PFSK-1 (cell line): ENCODE results near the gene SKP2.

Experiments
- POLR2AphosphoS5 ChIP-seq: IDR thresholded peaks from 2 replicates; pipeline ENCODE4 v1.6.1; 2012; ENCODE audit warnings: low read depth, mild to moderate bottlenecking, control low read depth, low read length, moderate library complexity
- REST ChIP-seq, 2 experiments: IDR thresholded peaks; 2 replicates each; pipeline versions ENCODE4 v1.6.1 to v1.8.0; 2011 to 2012; ENCODE audit warnings: low read depth in 2 of 2, low read length in 2 of 2, control low read depth in 1 of 2, inconsistent platforms in 1 of 2, mild to moderate bottlenecking in 1 of 2, moderate library complexity in 1 of 2; ENCODE audit not compliant: insufficient read depth in 1 of 2
- SIN3A ChIP-seq: IDR thresholded peaks from 2 replicates; pipeline ENCODE4 v1.6.1; 2012; ENCODE audit warnings: mild to moderate bottlenecking, low read length, moderate library complexity, borderline replicate concordance; ENCODE audit not compliant: insufficient read depth
- TAF1 ChIP-seq: IDR thresholded peaks from 2 replicates; pipeline ENCODE4 v1.6.1; 2012; ENCODE audit warnings: low read length, control low read depth, borderline replicate concordance; ENCODE audit not compliant: insufficient read depth

GRCh38 chr5:36199620-36200019 lies 47.7 kb downstream of the SKP2 start:
- TF ChIP-seq TAF1 (no peak), REST (IDR thresholded peaks at IDR 0.05; ENCODE audit: insufficient read depth in 1 of 2, low read depth in 2 of 2, low read length in 2 of 2) (no peak), POLR2AphosphoS5 (no peak), SIN3A (no peak)
